Stimulated activated effector memory CD8-positive, alpha-beta T cell treated with anti-CD3 and anti-CD28 coated beads, Interleukin-12 subunit alpha, Interleukin-12 subunit beta, amount 100 ng/mL, for 72 hours (primary cell): ENCODE measurements around the gene KRT3.

Experiments used
- ATAC-seq: fragments of 150-1000 bp; cut with Tn5 transposase; 2 replicates; pipeline ENCODE4 v1.10.0; 2021
- DNase-seq, 2 donors: peaks; one replicate each; pipeline ENCODE4 v3.0.0; 2021 to 2022; ENCODE audit warnings: low spot score in 2 of 2
- H3K27ac Mint-ChIP-seq: one replicate; pipeline ENCODE4 v1.8.0; 2022; ENCODE audit warnings: mild to moderate bottlenecking, mixed read lengths
- H3K36me3 Mint-ChIP-seq: one replicate; pipeline ENCODE4 v1.8.0; 2022; ENCODE audit warnings: mild to moderate bottlenecking, mixed read lengths
- H3K4me1 Mint-ChIP-seq: one replicate; pipeline ENCODE4 v1.8.0; 2022; ENCODE audit warnings: mixed read lengths
- H3K4me3 Mint-ChIP-seq: one replicate; pipeline ENCODE4 v1.8.0; 2022; ENCODE audit warnings: mild to moderate bottlenecking, mixed read lengths
- H3K9me3 Mint-ChIP-seq: one replicate; pipeline ENCODE4 v1.8.0; 2022; ENCODE audit warnings: mixed read lengths

The KRT3 gene

DNA sequence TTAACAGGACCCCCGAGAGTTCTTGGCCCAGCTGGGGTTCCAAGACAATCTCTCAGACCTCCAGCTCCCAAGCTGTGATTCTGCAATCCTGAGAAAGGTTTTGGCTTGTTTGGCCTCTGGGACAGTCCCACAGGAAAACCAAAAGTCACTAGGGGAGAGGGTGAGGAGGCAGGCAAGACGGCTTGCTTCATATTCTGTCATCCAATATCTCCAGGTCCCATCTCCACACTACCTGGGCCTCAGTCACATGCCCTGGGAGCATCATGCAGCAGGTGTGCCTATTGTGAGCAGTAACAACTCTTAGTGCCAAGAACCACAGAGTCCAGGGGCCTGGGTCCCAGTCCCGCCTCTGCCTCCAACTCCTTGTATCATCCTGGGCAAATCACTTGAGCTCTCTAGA, 36.5 kb upstream of the KRT3 start:
- ATAC-seq (no peak), DNase-seq (no peak)
- peaks cover 35% of the 10 kb centered on the region for H3K4me1 Mint-ChIP-seq
- no peak overlapping the region for H3K4me3 Mint-ChIP-seq
- no peaks in the 10 kb centered on the region for H3K9me3 Mint-ChIP-seq
- H3K36me3 Mint-ChIP-seq, result peaks cover 6% of the 10 kb centered on the region
- H3K27ac Mint-ChIP-seq, result peak overlapping the region; percentile 91

DNA sequence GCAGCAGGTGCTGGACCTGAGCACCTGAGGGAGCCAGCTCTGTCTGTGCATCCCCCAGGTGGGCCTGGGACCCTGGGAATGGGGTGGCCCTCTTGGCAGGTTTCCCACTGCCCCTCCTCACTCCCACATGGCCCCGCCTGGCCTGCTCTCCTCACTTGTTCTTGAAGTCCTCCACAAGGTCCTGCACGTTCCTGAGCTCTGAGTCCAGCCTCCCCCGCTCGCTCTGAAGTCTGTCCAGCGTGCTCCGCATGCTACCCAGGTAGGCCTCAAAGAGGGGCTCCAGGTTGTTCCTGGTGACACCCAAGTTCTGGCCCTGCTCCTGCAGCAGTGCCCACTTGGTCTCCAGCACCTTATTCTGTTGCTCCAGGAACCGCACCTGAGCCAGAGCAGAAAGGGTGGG, 35.3 kb upstream of the KRT3 start:
- Mint-ChIP-seq H3K4me1 (peaks cover 23% of the 10 kb centered on the region), H3K4me3 (no peak overlapping the region), H3K36me3 (no peaks in the 10 kb centered on the region), H3K9me3 (no peaks in the 10 kb centered on the region), H3K27ac (peak overlapping the region; percentile 3)
- DNase-seq (no peak), ATAC-seq (no peak)

DNA sequence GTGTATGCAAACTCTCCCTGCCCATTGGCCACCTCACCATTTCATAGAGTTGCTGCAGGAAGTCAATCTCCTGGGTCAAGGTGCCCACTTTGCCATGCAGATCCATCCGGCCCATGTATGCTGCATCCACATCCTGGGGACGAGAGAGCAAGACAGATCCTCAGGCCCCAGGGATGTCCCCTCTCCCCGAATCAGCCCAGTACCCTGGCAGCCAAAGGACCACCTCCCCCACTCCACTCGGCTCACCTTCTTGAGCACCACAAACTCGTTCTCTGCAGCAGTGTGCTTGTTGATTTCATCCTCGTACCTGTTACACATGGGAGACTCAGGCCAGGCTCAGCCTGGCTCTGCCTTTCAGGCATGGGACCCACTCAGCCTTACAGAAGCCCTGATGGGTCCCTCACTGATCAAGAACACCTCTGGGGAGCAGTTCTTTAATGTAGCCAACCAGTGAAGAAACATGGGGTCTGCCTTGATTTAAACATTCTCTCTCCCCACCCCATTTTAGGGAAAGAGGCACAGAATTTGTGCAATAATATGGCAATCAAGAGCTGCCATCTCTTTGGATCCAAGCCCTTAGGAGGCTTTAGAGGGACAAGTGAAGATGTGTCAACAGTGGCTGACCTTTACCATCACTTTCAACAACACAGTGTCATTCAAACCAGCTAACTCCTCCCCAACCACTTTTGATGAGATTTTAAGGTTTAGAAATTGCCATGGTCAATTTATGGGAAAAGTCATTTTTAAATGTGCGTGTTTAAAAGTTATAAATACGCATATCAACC, 34.3 kb upstream of the KRT3 start:
- H3K4me1 Mint-ChIP-seq, result peaks cover 12% of the 10 kb centered on the region
- H3K9me3 Mint-ChIP-seq, result no peaks in the 10 kb centered on the region
- ATAC-seq (no peak), DNase-seq (no peak)
- peak overlapping the region; percentile 21 for H3K27ac Mint-ChIP-seq
- H3K4me3 Mint-ChIP-seq, result no peak overlapping the region
- no peaks in the 10 kb centered on the region for H3K36me3 Mint-ChIP-seq

DNA sequence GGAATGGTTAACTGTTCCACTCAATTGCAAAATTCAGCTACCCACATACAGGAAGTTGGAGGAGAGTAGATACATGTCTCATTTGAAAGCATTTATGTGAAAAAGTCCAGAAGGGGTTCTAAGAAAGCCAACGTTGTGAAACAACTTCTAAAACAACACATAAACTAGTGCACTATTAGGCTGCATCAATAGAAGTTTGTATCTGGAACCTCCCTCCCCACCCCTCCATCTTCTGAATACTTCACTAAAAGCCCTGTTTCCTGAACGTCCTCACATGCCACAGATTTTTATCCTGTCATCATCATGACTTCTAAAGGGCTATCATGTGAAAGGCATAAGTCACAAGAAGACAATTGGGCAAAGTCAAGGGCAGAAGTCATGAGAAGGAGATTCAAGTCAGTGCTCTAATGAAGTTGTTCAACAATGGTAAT, 32.7 kb upstream of the KRT3 start:
- DNase-seq (no peak), ATAC-seq (no peak)
- Mint-ChIP-seq H3K9me3 (no peaks in the 10 kb centered on the region), H3K27ac (no peak overlapping the region), H3K4me1 (peaks cover 5% of the 10 kb centered on the region), H3K36me3 (no peaks in the 10 kb centered on the region), H3K4me3 (no peak overlapping the region)

DNA sequence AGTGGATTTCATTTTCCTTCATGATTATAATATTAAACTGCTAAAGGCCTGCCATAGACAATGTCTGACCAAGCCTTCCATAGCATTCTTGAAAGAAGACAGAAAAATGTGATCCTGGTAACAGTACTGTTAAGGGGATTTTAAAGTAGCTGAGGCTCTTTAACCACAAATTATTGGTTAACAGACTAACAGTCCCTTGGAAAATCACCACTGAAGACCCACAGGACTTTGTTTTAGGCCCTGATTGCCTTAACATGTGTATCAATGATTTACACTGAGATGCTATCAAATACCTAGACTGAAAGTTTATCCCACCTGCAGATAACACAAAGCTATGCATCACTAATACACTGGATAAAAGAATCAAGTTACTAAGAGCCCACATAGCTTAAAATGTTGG, 32.2 kb upstream of the KRT3 start:
- DNase-seq, result no peak
- Mint-ChIP-seq H3K4me3 (no peak overlapping the region), H3K27ac (peak overlapping the region; percentile 53), H3K4me1 (peaks cover 5% of the 10 kb centered on the region), H3K36me3 (no peaks in the 10 kb centered on the region), H3K9me3 (no peaks in the 10 kb centered on the region)
- no peak for ATAC-seq

DNA sequence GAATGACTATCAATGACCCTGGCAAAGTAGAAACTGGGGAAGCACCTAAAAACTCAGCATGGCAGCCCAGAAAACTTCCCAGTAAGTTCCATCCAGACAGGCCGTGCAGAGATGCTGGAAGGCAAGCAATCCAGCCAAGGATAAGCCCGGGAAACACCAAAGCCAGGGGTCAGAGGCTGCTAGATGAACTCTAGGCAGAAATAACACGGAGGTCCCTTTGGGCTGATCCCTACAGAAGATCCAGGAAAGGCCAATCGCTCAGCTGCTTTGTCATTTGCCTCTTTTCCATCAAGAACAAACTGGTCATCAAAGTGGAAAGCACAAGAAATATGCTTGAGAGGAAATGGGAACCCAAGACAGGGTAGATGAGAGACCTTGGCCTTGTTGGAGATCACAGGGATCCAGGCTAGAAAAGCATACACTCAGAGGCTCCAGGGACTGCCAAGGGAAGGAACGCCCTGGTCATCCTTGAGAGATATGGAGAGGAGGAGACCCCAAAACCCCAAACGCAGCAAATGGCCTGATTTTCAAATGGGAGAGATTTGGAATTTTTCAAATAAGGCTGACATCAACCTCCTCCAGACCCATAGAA, 31.7 kb upstream of the KRT3 start:
- H3K4me1 Mint-ChIP-seq, result peaks cover 5% of the 10 kb centered on the region
- DNase-seq (no peak), ATAC-seq (no peak)
- no peaks in the 10 kb centered on the region for H3K9me3 Mint-ChIP-seq
- H3K27ac Mint-ChIP-seq, result peak overlapping the region; percentile 53
- H3K4me3 Mint-ChIP-seq, result no peak overlapping the region
- H3K36me3 Mint-ChIP-seq, result no peaks in the 10 kb centered on the region

DNA sequence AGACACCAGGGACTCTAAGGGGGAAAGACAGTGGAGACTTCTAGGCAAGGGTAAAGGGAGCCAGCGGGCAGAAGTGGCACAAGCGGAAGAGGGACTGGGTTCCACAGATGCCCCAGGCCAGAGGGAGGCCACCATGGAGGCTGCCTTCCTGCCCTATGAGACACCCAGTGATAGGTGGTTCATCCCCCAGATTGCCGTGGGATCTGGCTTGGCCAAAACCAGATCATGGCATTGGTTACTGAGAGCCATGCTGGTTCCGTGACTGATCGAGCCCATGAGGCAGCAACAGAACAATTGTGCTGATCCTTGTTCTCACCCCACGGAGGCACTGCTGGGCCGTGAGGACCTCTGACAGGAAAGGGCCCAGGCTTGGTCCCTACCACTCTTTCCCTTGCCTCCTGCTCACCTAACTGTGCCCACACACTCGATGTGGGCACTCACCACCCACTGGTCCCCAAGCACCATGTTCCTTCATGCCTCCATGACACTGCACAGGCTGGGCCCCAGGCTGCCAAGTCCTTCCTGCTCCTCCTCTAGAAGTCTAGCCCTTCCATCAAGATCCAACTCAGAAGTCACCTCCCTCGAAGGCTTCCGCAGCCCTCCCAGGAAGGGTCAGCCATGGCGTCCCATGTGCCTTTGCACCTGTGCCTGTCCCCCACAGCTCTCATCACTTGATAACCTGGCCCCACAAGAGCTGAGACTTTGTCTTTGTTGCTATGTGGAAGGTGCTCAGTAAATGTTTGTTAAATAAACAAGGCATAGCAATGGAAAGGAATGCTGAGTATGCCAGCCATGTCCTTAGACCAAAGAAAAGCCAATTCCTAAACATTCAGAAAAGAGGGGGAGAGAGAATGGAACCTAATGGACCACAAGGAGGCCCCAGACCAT, 30.9 kb upstream of the KRT3 start:
- no peak for DNase-seq
- Mint-ChIP-seq H3K4me3 (no peak overlapping the region), H3K27ac (peak overlapping the region; percentile 53), H3K36me3 (no peaks in the 10 kb centered on the region), H3K4me1 (peaks cover 5% of the 10 kb centered on the region), H3K9me3 (no peaks in the 10 kb centered on the region)
- no peak for ATAC-seq

DNA sequence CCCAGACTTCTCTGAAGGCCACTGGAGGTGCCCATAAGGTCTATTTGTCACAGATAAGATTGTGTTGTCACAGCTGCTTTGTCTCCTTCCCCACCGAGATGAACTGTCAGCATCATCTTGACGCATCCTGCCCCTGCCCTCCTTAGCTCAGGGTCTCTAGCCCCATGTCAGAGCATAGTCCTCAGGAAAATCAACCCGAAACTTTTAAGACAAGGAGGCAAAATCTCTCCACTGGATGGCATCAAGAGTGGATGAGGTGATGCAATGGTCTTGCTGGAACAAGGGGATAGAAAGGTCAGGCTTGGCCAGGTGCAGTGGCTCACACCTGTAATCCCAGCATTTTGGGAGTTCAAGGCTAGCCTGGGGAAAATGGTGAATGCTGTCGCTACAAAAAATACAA, 30.0 kb upstream of the KRT3 start:
- Mint-ChIP-seq H3K9me3 (no peaks in the 10 kb centered on the region), H3K27ac (no peak overlapping the region), H3K4me1 (peaks cover 5% of the 10 kb centered on the region), H3K4me3 (no peak overlapping the region), H3K36me3 (no peaks in the 10 kb centered on the region)
- DNase-seq, result no peak
- no peak for ATAC-seq

DNA sequence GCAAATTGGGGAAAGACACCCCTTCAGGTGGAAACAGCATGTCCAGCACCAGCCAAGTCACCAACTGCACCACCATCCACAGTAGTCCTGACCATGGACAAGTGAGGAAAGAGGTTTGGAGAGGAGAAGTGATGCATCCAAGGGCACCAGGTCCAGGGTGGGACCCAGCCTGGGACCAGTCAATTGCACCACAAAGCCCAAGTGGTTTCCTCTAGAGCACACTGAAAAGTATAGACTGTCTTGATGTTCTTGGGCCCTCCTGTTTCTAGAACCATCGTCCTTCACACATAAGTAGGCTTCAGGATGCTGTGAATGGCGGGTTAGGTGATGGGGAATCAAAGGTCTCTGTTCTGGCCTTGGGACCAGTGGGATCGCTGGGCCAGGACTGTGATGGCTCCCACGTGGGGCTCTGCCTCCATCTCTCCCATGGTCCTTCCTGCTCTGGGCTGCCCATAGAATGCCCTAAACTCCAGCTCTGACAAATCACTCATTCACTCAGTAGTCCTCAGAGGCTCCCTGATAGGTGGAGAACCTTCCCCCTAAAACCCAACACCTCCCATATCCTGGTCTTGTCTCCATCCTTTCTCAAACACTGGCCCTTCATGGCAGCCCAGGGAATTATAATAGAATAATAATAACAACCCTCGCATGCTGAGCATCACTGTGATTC, 29.0 kb upstream of the KRT3 start:
- ATAC-seq (no peak), DNase-seq (no peak)
- no peak overlapping the region for H3K4me3 Mint-ChIP-seq
- no peaks in the 10 kb centered on the region for H3K36me3 Mint-ChIP-seq
- peaks cover under 1% of the 10 kb centered on the region for H3K4me1 Mint-ChIP-seq
- no peaks in the 10 kb centered on the region for H3K9me3 Mint-ChIP-seq
- H3K27ac Mint-ChIP-seq, result no peak overlapping the region

DNA sequence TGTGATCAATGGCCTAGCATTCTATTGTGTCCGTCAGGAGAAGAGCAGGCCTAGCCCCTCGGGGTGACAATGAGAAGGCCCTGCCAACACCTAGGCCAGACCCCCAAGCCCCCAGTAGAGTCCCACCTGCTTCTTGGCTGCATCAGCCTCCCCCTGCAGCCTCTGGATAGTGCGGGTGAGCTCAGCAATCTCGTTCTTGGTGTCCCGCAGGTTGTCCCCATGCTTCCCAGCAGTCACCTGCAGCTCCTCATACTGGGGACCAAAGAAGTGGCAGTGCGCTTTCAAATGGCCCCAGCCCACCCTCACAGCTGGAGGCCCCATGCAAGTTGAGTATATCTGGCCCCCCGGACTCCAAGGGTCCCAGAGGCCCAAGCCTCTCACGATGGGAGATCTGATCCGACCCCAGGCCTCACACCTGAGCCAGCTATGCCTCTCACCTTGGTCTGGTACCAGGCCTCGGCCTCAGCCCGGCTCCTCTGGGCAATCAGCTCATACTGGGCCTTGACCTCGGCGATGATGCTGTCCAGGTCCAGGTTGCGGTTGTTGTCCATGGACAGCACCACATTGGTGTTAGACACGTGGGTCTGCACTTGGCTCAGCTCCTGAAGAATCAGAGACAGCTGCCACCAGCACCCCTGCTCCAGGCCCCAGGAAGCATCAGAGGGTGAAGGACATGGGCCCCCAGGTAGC, 28.0 kb upstream of the KRT3 start:
- DNase-seq (no peak), ATAC-seq (no peak)
- H3K9me3 Mint-ChIP-seq, result no peaks in the 10 kb centered on the region
- no peaks in the 10 kb centered on the region for H3K36me3 Mint-ChIP-seq
- no peak overlapping the region for H3K4me3 Mint-ChIP-seq
- H3K4me1 Mint-ChIP-seq, result no peaks in the 10 kb centered on the region
- peak overlapping the region; percentile 54 for H3K27ac Mint-ChIP-seq

DNA sequence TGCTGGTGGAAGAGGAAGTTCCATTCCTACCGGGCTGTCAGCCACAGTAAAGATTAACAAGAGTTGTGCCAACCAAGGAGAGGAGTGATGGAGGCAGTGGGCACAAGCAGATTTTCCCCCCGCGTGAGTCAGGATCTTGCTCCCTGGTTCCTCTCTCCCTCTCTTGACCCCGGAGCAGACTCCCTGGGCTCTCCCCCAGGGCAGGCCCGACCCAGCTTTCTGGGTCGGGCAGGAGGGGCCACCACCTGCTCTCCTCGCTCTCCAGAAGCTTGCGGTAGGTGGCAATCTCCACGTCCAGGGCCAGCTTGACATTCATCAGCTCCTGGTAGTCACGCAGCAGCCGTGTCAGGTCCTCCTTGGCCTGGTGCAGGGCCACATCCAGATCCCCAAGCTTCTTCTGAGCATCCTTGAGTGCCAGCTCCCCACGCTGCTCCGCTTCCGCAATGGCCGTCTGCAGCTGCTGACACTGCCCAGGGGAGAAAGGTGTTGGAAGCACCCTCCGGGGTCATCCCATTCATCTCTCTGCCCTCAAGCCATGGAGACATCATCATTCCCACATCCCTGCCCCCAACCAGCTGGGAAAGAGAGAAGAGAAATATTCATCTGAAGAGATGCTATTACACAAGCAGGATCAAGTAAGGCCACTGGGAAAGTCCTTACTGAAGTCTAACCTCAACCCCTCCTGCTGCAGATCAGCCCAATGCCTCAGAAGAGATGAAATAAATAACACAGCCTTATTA, 27.0 kb upstream of the KRT3 start:
- Mint-ChIP-seq H3K27ac (no peak overlapping the region), H3K4me3 (no peak overlapping the region)

DNA sequence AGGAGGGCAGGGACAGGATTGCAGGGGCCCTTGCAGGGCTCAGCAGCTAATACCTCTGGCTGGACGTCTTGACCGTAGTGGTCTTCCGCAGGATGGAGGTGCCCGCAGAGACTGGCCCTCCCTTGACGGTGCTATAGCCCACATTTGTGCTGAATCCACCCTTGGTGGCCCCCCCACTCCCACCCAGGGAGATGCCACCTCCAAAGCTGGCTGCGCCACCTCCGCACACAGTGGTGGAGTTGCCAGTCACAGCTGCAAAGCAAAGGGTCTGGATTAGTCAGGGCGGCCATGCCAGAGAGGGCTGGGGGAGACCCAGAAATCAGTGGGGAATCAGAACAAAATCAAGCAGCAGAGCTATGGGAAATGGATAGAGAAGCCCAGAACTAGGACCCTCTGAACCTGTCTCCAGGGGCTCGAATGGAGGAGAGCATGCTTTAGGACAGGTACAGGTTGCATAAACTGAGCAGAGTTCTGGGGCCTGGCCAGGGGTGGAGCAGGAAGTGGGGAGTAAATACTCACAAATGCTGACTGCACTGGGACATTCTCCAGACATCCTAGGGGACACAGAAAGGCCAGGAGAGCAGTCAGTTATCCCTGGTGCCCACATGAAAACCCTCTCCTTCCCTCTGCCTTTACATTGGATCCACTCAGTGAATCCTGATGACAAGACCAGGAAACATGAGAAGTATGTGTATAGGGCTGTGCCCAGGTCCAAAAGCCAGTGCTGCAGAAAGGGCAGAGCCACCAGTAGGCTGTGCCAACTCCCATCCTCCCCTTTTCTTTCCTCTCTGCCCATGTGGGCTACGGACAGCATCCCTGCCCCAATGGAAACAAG, 26.1 kb upstream of the KRT3 start:
- Mint-ChIP-seq H3K4me3 (no peak overlapping the region), H3K27ac (no peak overlapping the region), H3K4me1 (no peaks in the 10 kb centered on the region), H3K36me3 (no peaks in the 10 kb centered on the region), H3K9me3 (no peaks in the 10 kb centered on the region)
- DNase-seq (no peak), ATAC-seq (no peak)

More for the DNA sequence above, 27.0 kb upstream of the KRT3 start:
- no peaks in the 10 kb centered on the region for H3K9me3 Mint-ChIP-seq
- no peaks in the 10 kb centered on the region for H3K4me1 Mint-ChIP-seq
- no peaks in the 10 kb centered on the region for H3K36me3 Mint-ChIP-seq
- no peak for ATAC-seq
- DNase-seq, result no peak

DNA sequence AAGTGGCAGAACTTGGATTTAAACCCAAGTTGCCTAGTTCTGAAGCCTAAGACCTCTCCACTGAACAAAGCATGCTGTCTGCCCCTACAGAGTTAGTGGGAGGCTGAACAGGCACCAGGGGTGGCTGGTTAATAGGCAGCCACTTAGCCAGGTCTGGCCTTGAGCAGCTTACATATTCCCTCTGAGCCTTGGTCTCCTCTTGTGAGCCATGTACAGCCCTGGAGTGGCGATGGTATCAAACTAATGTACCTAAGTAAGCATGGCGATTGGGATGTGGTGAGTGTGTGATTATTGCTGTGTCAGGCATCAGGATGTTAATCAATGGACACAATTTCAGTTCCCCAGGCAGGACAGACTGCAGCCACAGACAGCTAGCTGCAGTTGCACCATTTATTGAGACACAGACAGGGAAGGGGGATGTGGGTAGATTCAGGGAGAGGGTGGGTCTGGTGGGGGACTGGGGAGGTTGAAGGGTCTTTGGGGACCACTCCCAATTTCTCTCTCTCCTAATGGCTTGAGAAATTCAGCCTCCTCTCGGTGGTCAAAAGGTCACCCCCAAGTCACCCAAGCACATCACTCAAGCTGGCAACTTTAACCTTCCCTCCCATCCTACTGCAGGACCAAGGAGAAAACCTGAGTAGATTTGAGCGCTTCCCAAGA, 25.3 kb upstream of the KRT3 start:
- no peak for ATAC-seq
- Mint-ChIP-seq H3K36me3 (no peaks in the 10 kb centered on the region), H3K27ac (no peak overlapping the region), H3K4me1 (no peaks in the 10 kb centered on the region), H3K4me3 (no peak overlapping the region), H3K9me3 (no peaks in the 10 kb centered on the region)
- no peak for DNase-seq
